Mammary epithelial cell (primary cell): ENCODE data around the gene CASP8.
"Not testable (repeated sequence)": the region's sequence is repeated elsewhere in the genome, so short reads cannot be mapped to it uniquely, and the experiment has no call there.

Experiments used
- EZH2 ChIP-seq: IDR thresholded peaks from 2 replicates; pipeline ENCODE4 v1.6.1; 2012; ENCODE audit warnings: low read length, inconsistent platforms, borderline replicate concordance
- TF ChIP-seq, protein P1 (sequence below), 2 donors: IDR thresholded peaks in 1 of 2; conservative IDR thresholded peaks in 1 of 2; 2 replicates each; pipeline ENCODE4 v1.5.1; 2011 to 2012; ENCODE audit warnings: inconsistent platforms in 2 of 2, low read length in 2 of 2, mild to moderate bottlenecking in 2 of 2, control low read depth in 1 of 2, low read depth in 1 of 2; ENCODE audit not compliant: insufficient read depth in 1 of 2; ENCODE audit errors: extremely low read depth in 1 of 2

DNA sequence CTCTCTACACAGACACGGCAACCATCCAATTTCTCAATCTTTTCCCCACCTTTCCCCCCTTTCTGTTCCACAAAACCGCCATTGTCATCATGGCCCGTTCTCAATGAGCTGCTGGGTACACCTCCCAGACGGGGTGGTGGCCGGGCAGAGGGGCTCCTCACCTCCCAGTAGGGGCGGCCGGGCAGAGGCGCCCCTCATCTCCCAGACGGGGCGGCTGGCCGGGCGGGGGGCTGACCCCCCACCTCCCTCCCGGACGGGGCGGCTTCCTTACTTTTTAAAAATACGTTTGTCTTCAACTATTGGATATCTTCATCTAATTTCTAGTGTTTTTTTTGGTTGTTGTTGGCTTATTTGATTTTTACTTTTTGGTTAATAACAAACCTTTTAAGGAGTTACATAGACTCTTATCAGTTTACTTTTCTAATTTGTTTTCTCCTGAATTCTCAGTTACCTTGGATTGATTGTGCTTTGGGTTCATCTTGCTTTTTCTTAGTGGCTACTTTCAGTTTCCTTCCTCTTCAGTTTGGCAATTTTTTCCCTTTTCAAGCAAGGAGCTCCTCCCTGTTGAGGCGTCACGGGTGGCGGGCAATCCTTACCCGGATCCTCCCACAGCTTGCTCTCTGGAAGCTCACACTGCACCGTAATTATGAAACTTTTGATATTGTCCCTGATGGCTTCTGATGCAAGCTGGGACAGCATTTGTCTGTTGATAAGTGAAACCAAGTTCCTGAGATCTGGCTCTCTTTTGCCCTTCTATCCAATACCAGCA lies 21.0 kb upstream of the CASP8 start:
- TF ChIP-seq, protein P1, sequence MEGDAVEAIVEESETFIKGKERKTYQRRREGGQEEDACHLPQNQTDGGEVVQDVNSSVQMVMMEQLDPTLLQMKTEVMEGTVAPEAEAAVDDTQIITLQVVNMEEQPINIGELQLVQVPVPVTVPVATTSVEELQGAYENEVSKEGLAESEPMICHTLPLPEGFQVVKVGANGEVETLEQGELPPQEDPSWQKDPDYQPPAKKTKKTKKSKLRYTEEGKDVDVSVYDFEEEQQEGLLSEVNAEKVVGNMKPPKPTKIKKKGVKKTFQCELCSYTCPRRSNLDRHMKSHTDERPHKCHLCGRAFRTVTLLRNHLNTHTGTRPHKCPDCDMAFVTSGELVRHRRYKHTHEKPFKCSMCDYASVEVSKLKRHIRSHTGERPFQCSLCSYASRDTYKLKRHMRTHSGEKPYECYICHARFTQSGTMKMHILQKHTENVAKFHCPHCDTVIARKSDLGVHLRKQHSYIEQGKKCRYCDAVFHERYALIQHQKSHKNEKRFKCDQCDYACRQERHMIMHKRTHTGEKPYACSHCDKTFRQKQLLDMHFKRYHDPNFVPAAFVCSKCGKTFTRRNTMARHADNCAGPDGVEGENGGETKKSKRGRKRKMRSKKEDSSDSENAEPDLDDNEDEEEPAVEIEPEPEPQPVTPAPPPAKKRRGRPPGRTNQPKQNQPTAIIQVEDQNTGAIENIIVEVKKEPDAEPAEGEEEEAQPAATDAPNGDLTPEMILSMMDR (conservative IDR thresholded peaks at IDR 0.05 in 1 of 2, IDR thresholded peaks at IDR 0.05 in 1 of 2; ENCODE audit: extremely low read depth in 1 of 2, insufficient read depth in 1 of 2, low read depth in 1 of 2, low read length in 2 of 2): not testable (repeated sequence)
- TF ChIP-seq EZH2: not testable (repeated sequence)
